ENCODE data around the gene RHBDL1.

- TF ChIP-seq POLR2A (IDR thresholded peaks at IDR 0.05) (peak in 1 of 4 donors; percentile 66), CTCF (IDR thresholded peaks at IDR 0.05) (no peak)
These were observed 8.8 kb downstream of the RHBDL1 start, which contains the start of gene JMJD8 for GRCh38 chr16:684071-684794.

Measured in esophagus squamous epithelium (tissue), 4 donors.